ENCODE data around the gene TMEM220. TPM values are rescaled to one million over a fixed set of nuclear protein-coding genes. Genes with fewer than 3 reads are reported as not detected.

The TMEM220 gene
- total RNA-seq, 1 experiment from 2014 or later, result not detected

DNA sequence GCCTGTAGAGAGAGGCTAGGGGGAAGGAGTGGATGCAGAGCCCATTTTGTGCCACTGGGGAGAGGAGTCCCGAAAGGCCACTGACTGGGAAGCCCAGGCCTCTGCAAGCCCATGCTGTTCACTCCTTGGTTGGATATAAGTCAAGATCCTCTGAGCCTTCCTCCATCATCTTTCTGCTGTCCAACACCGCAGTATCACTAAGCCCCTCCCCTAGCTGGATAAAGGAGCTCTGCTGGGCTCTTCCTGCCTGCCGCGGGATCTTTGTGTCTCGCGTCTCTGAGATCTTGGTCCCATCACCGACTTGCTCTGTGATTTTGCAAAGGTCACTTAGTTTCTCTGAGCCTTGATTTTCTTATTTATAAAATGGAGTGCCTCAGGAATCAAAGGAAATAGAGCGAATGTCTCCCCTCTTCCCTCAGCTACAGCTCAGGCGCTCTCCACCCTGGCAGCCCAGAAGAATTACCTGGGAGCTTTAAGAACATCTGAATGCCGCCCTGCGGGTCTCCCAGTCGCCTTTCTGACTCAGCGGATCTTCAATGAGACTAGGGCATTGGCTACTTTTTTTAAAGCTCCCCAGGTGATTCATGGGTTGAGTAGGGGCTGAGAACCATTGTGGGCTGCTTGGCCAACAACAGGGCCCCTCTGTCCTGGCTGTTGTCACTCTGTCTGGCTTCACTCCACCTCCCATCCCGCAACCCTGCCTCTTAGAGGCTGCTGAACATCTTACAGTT, 25.2 kb upstream of the TMEM220 start:
- H3K4me3 ChIP-seq (replicated peaks in 1 of 2; ENCODE audit: low read depth in 1 of 2, low read length in 2 of 2), result no peak overlapping the region
- no peaks in the 10 kb centered on the region for H3K79me2 ChIP-seq (ENCODE audit: insufficient read depth, low read length)
- DNase-seq (ENCODE audit: low read depth, low spot score) (no peak), ATAC-seq (peak; percentile 23)
- ChIA-PET POLR2A (no interaction called here), RAD21 (ENCODE audit: low non-redundant PET in 1 of 2, low total read pairs in 2 of 2, uncharacterized antibody in 2 of 2, unreplicated experiment in 2 of 2) (no interaction called here), CTCF (interaction anchor here (1.2 kb wide), 1 partner anchor 90 kb away, joined by 3 read pairs; no protein-coding TSS in a partner anchor)
- no peaks in the 10 kb centered on the region for H3K9me3 ChIP-seq (ENCODE audit: control insufficient read depth in 1 of 2, insufficient read depth in 1 of 2, low read depth in 1 of 2, low read length in 2 of 2)
- TF ChIP-seq, protein P1, sequence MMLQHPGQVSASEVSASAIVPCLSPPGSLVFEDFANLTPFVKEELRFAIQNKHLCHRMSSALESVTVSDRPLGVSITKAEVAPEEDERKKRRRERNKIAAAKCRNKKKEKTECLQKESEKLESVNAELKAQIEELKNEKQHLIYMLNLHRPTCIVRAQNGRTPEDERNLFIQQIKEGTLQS (IDR thresholded peaks at IDR 0.05), result no peak
- TF ChIP-seq TCF7L2 (IDR thresholded peaks at IDR 0.05; ENCODE audit: borderline replicate concordance, extremely low read depth, insufficient read depth, insufficient read length) (no peak), EGR1 (IDR thresholded peaks at IDR 0.05; ENCODE audit: low read depth) (no peak), ZFX (IDR thresholded peaks at IDR 0.05) (no peak), YY1 (IDR thresholded peaks at IDR 0.05; ENCODE audit: extremely low read depth, insufficient replicate concordance, low read depth, low read length) (no peak), FOSL1 (IDR thresholded peaks at IDR 0.05; ENCODE audit: low read depth) (no peak), SP1 (IDR thresholded peaks at IDR 0.05; ENCODE audit: low read depth) (no peak), ELF1 (IDR thresholded peaks at IDR 0.05; ENCODE audit: borderline replicate concordance, low read depth) (no peak), POLR2AphosphoS5 (IDR thresholded peaks at IDR 0.05; ENCODE audit: low read depth, low read length) (no peak), RAD21 (IDR thresholded peaks at IDR 0.05; ENCODE audit: low read depth) (no peak), ZNF274 (IDR thresholded peaks at IDR 0.05; ENCODE audit: low read depth, low read length) (no peak), POLR2A (IDR thresholded peaks at IDR 0.05; ENCODE audit: borderline replicate concordance, extremely low read depth, insufficient read depth, insufficient read length) (no peak), EZH2phosphoT487 (IDR thresholded peaks at IDR 0.05; ENCODE audit: borderline replicate concordance) (no peak), EZH2 (IDR thresholded peaks at IDR 0.05) (no peak), JUND (IDR thresholded peaks at IDR 0.05) (no peak), SIN3A (IDR thresholded peaks at IDR 0.05; ENCODE audit: low read depth) (no peak), CEBPB (IDR thresholded peaks at IDR 0.05; ENCODE audit: low read depth) (no peak)
- TF ChIP-seq, protein P2, sequence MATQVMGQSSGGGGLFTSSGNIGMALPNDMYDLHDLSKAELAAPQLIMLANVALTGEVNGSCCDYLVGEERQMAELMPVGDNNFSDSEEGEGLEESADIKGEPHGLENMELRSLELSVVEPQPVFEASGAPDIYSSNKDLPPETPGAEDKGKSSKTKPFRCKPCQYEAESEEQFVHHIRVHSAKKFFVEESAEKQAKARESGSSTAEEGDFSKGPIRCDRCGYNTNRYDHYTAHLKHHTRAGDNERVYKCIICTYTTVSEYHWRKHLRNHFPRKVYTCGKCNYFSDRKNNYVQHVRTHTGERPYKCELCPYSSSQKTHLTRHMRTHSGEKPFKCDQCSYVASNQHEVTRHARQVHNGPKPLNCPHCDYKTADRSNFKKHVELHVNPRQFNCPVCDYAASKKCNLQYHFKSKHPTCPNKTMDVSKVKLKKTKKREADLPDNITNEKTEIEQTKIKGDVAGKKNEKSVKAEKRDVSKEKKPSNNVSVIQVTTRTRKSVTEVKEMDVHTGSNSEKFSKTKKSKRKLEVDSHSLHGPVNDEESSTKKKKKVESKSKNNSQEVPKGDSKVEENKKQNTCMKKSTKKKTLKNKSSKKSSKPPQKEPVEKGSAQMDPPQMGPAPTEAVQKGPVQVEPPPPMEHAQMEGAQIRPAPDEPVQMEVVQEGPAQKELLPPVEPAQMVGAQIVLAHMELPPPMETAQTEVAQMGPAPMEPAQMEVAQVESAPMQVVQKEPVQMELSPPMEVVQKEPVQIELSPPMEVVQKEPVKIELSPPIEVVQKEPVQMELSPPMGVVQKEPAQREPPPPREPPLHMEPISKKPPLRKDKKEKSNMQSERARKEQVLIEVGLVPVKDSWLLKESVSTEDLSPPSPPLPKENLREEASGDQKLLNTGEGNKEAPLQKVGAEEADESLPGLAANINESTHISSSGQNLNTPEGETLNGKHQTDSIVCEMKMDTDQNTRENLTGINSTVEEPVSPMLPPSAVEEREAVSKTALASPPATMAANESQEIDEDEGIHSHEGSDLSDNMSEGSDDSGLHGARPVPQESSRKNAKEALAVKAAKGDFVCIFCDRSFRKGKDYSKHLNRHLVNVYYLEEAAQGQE (IDR thresholded peaks at IDR 0.05; ENCODE audit: low read depth), result no peak
- H3K27me3 ChIP-seq (ENCODE audit: insufficient read depth, low read length), result no peaks in the 10 kb centered on the region
- no peaks in the 10 kb centered on the region for H4K20me1 ChIP-seq (ENCODE audit: insufficient read depth)
- H3K9ac ChIP-seq (ENCODE audit: low read length), result no peak overlapping the region
- no peaks in the 10 kb centered on the region for H3K4me1 ChIP-seq (ENCODE audit: control insufficient read depth in 1 of 2, insufficient read depth in 2 of 2, low read length in 2 of 2)
- no peak overlapping the region for H3K27ac ChIP-seq (ENCODE audit: low read depth, low read length)
- H3K4me2 ChIP-seq (ENCODE audit: low read length), result no peak overlapping the region
- no peaks in the 10 kb centered on the region for H3K36me3 ChIP-seq (ENCODE audit: control insufficient read depth in 1 of 2, insufficient read depth in 2 of 2, low read length in 2 of 2)
- no TSS peak for BruUV-seq (replicated peaks)
- intact Hi-C loops (cut with micrococcal nuclease), result loop anchor here (1.0 kb wide), 1 partner anchor 90 kb away; no protein-coding TSS in a partner anchor
- H3K9me2 ChIP-seq (ENCODE audit: insufficient read depth), result no peaks in the 10 kb centered on the region
- no peak overlapping the region for H2AFZ ChIP-seq (ENCODE audit: low read depth, low read length, poor library complexity, severe bottlenecking)
